Panc1 (cell line): Measurements from ENCODE around the gene PLXNB1. TPM values are rescaled to one million over a fixed set of nuclear protein-coding genes. Genes with fewer than 3 reads are reported as not detected.

Experiments
- ATAC-seq: fragments of 200-7000 bp; cut with Tn5 transposase; 2 replicates; pipeline ENCODE4 v1.9.1; 2020; ENCODE audit warnings: mild to moderate bottlenecking, moderate library complexity
- BruUV-seq: library from RNA; stranded (reverse); fragments of 400-500 nt; replicated peaks from 2 replicates; lab custom pipeline; 2021; lab: Mats Ljungman, UMichigan
- CTCF ChIA-PET: fragments of 300-600 bp; sonication (Branson Sonifier 250); formaldehyde crosslinking; loops from one replicate; lab custom pipeline; 2022; ENCODE audit warnings: antibody characterized with exemption; lab: Charles Lee
- POLR2A ChIA-PET: fragments of 300-600 bp; sonication (Branson Sonifier 250); formaldehyde crosslinking; loops from one replicate; lab custom pipeline; 2022; ENCODE audit warnings: antibody characterized with exemption; lab: Charles Lee
- DNase-seq: peaks from one replicate; pipeline ENCODE4 v3.0.0-alpha.2; 2010; ENCODE audit warnings: low read depth, low spot score
- H3K27ac ChIP-seq: 2 replicates; pipeline ENCODE4 v1.5.1; 2011; ENCODE audit warnings: mild to moderate bottlenecking, low read length, inconsistent platforms
- H3K27me3 ChIP-seq: fragments of 200-500 bp; sonication (Bioruptor generic); 2 replicates; pipeline ENCODE4 v1.6.0; 2014; ENCODE audit warnings: low read length, inconsistent platforms; ENCODE audit not compliant: control insufficient read depth, insufficient read depth
- H3K36me3 ChIP-seq: fragments of 200-500 bp; sonication (Bioruptor generic); 2 replicates; pipeline ENCODE4 v1.5.1; 2014; ENCODE audit warnings: inconsistent platforms, mild to moderate bottlenecking, low read length, moderate library complexity; ENCODE audit not compliant: control insufficient read depth, insufficient read depth
- H3K4me1 ChIP-seq: 2 replicates; pipeline ENCODE4 v1.5.1; 2011; ENCODE audit warnings: inconsistent platforms, mild to moderate bottlenecking, low read length, moderate library complexity; ENCODE audit not compliant: control insufficient read depth, insufficient read depth
- H3K4me3 ChIP-seq, 2 experiments: 2 replicates each; pipeline ENCODE4 v1.5.1; 2011 to 2012; ENCODE audit warnings: low read depth in 2 of 2, low read length in 2 of 2, mild to moderate bottlenecking in 2 of 2, inconsistent platforms in 1 of 2, moderate library complexity in 1 of 2
- H3K9me3 ChIP-seq: fragments of 200-500 bp; sonication (Bioruptor generic); 2 replicates; pipeline ENCODE4 v1.5.1; 2014; ENCODE audit warnings: low read depth, mild to moderate bottlenecking, inconsistent platforms, low read length, moderate library complexity; ENCODE audit not compliant: control insufficient read depth, insufficient read depth
- POLR2AphosphoS5 ChIP-seq: IDR thresholded peaks from 2 replicates; pipeline ENCODE4 v1.6.1; 2012; ENCODE audit warnings: mild to moderate bottlenecking, low read depth, low read length, moderate library complexity
- SIN3A ChIP-seq: IDR thresholded peaks from 2 replicates; pipeline ENCODE4 v1.6.1; 2012; ENCODE audit warnings: low read depth, mild to moderate bottlenecking, low read length, moderate library complexity, borderline replicate concordance; ENCODE audit not compliant: insufficient read depth
- TCF7L2 ChIP-seq: IDR thresholded peaks from 2 replicates; pipeline ENCODE4 v1.6.1; 2011; ENCODE audit warnings: mild to moderate bottlenecking, low read depth, low read length, inconsistent platforms
- in situ Hi-C: cut with HindIII; loops from 2 replicates; pipeline ENCODE4 v1.10.0; 2016; ENCODE audit warnings: low sequenced_read_pairs, low pct_unique_long_range_greater_than_20kb
- intact Hi-C: fragments of 100-400 bp; cut with micrococcal nuclease; formaldehyde crosslinking; loops from one replicate; pipeline ENCODE4 v1.10.0; 2022; ENCODE audit not compliant: unreplicated experiment
- total RNA-seq: library from RNA; stranded (reverse); gene quantifications from one replicate; pipeline ENCODE4 v1.2.1, GENCODE V29; 2021; ENCODE audit not compliant: unreplicated experiment
- TF ChIP-seq, protein P1 (sequence below): fragments of 450-650 bp; IDR thresholded peaks from 2 replicates; pipeline ENCODE4 v1.5.1; 2017; ENCODE audit warnings: mild to moderate bottlenecking
- TF ChIP-seq, protein P2 (sequence below), 2 experiments: IDR thresholded peaks; 2 replicates each; pipeline ENCODE4 v1.6.1; 2011 to 2012; ENCODE audit warnings: low read depth in 2 of 2, control low read depth in 1 of 2, low read length in 1 of 2, mild to moderate bottlenecking in 1 of 2, moderate library complexity in 1 of 2; ENCODE audit not compliant: insufficient read depth in 1 of 2

The PLXNB1 gene
- total RNA-seq, 1 experiment from 2014 or later = 22.8 TPM

- in situ Hi-C loops = no loop called here
- POLR2A ChIA-PET = no interaction called here
Observed at GRCh38 chr3:48416546-48416945, 13.3 kb downstream of the PLXNB1 start.

DNA sequence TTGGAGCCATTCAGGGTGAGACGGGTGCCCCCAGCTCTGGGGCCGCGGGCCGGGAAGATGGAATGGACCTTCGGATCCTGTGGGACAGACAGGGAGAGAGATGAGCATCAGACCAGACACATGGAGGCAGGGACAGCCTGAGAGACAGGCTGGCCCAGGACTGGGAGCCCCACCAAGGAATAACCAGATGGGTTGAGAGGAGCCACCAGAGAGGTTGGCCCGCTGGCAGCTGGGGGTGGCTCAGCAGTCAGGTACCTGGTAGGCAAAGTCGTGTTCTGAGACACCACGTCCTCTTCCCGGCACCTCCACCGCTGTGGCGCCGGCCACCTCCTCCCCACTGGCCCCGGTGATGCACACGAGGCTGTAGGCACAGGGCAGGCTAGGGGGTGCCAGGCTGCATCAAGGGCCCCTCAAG lies 13.8 kb downstream of the PLXNB1 start:
- ChIA-PET CTCF (no interaction called here), POLR2A (no interaction called here)
- H3K4me3 ChIP-seq = no peak overlapping the region
- no peaks in the 10 kb centered on the region for H3K4me1 ChIP-seq
- DNase-seq (no peak), ATAC-seq (no peak)
- TF ChIP-seq SIN3A (no peak), POLR2AphosphoS5 (no peak)
- TF ChIP-seq, protein P1, sequence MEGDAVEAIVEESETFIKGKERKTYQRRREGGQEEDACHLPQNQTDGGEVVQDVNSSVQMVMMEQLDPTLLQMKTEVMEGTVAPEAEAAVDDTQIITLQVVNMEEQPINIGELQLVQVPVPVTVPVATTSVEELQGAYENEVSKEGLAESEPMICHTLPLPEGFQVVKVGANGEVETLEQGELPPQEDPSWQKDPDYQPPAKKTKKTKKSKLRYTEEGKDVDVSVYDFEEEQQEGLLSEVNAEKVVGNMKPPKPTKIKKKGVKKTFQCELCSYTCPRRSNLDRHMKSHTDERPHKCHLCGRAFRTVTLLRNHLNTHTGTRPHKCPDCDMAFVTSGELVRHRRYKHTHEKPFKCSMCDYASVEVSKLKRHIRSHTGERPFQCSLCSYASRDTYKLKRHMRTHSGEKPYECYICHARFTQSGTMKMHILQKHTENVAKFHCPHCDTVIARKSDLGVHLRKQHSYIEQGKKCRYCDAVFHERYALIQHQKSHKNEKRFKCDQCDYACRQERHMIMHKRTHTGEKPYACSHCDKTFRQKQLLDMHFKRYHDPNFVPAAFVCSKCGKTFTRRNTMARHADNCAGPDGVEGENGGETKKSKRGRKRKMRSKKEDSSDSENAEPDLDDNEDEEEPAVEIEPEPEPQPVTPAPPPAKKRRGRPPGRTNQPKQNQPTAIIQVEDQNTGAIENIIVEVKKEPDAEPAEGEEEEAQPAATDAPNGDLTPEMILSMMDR = no peak
- TF ChIP-seq, protein P2, sequence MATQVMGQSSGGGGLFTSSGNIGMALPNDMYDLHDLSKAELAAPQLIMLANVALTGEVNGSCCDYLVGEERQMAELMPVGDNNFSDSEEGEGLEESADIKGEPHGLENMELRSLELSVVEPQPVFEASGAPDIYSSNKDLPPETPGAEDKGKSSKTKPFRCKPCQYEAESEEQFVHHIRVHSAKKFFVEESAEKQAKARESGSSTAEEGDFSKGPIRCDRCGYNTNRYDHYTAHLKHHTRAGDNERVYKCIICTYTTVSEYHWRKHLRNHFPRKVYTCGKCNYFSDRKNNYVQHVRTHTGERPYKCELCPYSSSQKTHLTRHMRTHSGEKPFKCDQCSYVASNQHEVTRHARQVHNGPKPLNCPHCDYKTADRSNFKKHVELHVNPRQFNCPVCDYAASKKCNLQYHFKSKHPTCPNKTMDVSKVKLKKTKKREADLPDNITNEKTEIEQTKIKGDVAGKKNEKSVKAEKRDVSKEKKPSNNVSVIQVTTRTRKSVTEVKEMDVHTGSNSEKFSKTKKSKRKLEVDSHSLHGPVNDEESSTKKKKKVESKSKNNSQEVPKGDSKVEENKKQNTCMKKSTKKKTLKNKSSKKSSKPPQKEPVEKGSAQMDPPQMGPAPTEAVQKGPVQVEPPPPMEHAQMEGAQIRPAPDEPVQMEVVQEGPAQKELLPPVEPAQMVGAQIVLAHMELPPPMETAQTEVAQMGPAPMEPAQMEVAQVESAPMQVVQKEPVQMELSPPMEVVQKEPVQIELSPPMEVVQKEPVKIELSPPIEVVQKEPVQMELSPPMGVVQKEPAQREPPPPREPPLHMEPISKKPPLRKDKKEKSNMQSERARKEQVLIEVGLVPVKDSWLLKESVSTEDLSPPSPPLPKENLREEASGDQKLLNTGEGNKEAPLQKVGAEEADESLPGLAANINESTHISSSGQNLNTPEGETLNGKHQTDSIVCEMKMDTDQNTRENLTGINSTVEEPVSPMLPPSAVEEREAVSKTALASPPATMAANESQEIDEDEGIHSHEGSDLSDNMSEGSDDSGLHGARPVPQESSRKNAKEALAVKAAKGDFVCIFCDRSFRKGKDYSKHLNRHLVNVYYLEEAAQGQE (IDR thresholded peaks at IDR 0.05; ENCODE audit: insufficient read depth in 1 of 2, low read depth in 2 of 2, low read length in 1 of 2) = no peak
- H3K36me3 ChIP-seq = no peaks in the 10 kb centered on the region
- BruUV-seq = no TSS peak
- intact Hi-C loops (no loop called here), in situ Hi-C loops (no loop called here)
- H3K9me3 ChIP-seq = no peaks in the 10 kb centered on the region
- H3K27ac ChIP-seq = no peak overlapping the region
- no peaks in the 10 kb centered on the region for H3K27me3 ChIP-seq

More at GRCh38 chr3:48416546-48416945, 13.3 kb downstream of the PLXNB1 start:
- no peaks in the 10 kb centered on the region for H3K36me3 ChIP-seq
- H3K9me3 ChIP-seq = no peaks in the 10 kb centered on the region
- DNase-seq = no peak
- H3K27me3 ChIP-seq = no peaks in the 10 kb centered on the region
- no TSS peak for BruUV-seq
- H3K27ac ChIP-seq = no peak overlapping the region
- H3K4me3 ChIP-seq = no peak overlapping the region
- CTCF ChIA-PET = no interaction called here
- ATAC-seq = no peak
- TF ChIP-seq, protein P2 (IDR thresholded peaks at IDR 0.05; ENCODE audit: insufficient read depth in 1 of 2, low read depth in 2 of 2, low read length in 1 of 2) = no peak
- TF ChIP-seq TCF7L2 (no peak), SIN3A (no peak), POLR2AphosphoS5 (no peak)
- TF ChIP-seq, protein P1 = no peak
- H3K4me1 ChIP-seq = no peaks in the 10 kb centered on the region
- intact Hi-C loops = no loop called here
